HG03442 (cell line): ENCODE measurements around the gene FOLR1.

Experiments used
- ATAC-seq: cut with Tn5 transposase; IDR thresholded peaks from one replicate; pipeline ENCODE4 v1.9.1; 2021; ENCODE audit warnings: mild to moderate bottlenecking, moderate library complexity; ENCODE audit not compliant: unreplicated experiment

The FOLR1 gene

DNA sequence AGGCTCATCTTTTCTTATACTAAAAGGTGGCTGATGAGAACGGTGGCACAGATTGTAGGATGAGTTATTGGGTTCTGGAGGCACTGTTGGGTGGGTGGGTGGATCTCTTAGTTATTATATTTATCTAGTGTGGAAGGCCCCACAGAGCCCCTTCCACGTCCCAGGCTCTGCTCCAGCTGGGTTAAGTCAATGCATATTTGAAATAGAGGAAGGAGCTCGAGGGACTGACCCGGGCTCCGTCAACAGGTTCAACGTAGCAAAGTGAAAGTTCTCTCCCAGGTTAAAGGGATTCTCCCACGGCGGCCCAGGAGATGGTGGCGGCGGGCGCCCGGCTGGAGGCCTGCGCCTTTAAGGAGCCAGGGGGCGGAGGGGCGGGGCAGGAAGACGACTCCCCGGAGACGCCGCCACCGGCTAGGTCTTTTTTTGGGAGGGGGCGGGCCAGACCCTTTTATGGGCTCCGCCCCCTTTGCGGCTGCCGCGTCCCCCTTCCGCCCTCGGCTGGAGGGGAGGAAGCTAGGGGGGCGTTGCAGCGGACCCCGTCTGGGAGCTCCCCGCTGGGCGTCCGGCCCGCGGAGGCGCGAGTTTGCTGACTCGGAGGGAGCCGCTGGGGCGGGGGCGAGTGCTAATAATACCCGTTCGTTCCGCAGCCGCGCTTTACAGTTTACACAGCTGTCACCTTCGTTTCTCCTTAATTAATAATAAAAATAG is 31.1 kb downstream of the FOLR1 start:
- peak; percentile 61 for ATAC-seq

DNA sequence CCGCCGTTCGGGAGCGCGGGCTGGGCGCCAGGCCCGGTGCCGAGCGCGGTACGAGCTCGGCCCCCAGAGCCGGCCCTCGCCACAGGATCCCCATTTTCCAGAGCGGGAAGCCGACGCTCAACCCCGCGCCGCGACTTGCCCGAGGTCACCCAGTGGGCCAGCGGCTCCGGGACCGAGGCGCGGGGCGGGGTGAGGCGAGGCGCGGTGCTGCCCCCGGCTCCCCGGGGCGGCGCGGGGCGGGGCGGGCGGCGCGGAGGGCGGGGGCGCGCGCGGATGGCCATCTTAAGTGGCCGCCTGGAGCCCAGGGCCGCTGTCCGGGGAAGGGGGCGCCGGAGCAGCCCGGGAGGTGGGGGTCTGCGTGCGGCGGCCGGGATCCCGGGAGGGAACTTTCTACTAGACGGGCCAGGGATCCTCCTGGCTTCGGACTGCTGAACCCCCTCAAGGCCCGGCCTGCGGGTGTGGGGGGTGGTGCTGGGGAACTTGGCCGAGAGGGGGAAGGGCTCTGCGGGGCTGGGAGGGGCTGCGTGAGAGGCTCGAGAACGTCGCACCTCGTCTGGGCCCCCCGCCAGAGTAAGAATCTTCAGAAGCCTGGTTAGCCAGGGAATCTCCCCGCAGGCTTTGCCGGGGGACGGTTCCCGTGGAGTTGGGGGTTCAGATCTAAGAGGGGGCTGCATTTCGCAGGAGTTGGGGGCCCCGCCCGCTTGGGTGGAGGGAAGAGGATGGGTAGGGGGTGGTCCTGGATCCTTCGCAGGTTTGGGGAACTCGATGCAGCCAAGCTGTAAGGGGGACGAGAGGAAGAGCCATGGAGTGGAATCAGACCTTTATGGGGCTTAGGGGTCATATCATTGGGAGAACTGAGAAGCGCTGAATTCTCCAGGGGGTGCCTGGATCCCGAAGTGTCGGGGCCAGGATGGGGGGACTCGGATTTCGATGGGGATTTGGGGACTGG is 31.9 kb downstream of the FOLR1 start:
- ATAC-seq: peak; percentile 50

DNA sequence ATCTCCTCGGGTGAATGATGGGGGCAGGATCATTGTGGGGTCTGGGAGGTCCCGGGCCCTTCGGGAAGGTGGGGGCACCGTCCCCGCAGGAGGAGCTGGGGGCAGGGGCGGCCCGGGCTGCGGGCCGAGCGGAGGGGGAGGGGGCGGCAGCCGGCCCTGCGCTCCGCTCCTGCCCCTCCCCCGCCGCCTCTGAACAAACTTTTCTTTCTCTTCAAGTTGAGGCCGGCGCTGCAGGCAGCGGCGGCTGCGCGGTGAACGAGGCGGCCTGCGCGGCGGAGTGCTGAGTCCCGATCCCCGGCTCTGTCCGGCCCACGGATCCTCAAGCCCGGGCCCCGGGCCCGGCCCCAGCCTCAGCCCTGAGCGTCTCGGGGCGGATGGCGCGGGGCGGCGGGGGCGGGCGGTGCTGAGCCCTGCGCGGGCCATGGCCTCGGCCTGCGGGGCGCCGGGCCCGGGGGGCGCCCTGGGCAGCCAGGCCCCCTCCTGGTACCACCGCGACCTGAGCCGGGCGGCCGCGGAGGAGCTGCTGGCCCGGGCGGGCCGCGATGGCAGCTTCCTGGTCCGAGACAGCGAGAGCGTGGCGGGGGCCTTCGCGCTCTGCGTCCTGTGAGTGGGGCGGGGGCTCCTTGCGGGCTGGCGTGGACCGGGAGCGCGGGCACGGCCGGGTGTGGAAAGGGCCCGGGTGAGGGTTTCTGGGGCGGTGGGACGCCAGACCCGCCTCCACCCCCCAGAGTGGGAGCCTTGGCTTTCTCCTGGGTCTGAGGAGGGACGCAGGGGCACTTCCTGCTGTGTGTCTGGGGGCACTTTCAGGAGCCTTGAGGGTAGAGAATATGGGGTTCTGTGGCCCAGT is 32.8 kb downstream of the FOLR1 start, which contains the start of gene INPPL1:
TSS of gene INPPL1 (plus strand) at position 204 of the 847 bp plus-strand sequence. CDS start at position 422, 218 bp downstream.
- no peak for ATAC-seq

DNA sequence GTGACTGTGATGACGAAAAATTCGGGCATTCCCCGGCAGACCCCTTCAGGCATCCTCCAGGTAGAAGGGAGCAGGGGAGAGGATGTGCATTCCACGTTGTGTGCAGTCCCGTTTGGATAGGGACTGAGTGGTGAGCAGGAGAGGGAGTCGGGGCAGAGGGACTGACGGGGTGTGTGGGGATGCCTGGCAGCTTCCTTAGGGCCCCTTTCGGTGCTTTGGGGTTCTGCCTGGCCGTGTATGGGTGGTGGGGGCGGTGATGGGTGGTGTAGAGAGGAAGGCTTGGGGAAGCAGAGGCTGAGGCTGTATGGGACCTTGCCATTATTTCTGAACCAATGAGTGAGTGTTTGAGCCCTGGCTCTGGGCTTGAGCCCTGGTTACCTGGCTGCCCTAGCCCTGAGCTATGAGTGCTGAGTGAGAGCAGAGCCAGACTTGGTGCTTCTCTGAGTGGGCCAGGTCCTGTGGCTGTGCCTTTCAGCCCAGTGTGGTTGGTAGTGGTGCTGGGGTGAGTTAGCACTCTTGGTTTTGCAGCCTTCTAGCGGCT is 33.5 kb downstream of the FOLR1 start:
- no peak for ATAC-seq

DNA sequence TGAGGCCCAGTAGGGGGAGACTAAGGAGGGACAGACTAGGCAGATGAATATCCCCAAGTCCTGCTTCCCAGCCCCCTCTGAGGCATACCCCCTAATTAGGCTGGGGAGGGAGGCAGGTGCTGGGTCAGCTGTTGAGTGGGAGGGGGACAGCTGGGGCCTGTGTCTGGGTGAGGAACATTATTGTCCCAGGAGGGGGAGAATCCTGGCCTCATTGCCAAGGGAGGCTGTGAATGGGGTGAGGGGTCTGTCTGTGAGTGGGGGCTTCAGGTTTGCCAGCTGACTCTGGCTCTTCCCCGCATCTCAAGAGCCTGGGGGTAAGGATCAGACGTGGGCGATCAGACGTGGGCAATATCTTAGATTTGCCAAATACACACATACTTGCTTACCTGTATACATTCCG is 34.8 kb downstream of the FOLR1 start:
- no peak for ATAC-seq

DNA sequence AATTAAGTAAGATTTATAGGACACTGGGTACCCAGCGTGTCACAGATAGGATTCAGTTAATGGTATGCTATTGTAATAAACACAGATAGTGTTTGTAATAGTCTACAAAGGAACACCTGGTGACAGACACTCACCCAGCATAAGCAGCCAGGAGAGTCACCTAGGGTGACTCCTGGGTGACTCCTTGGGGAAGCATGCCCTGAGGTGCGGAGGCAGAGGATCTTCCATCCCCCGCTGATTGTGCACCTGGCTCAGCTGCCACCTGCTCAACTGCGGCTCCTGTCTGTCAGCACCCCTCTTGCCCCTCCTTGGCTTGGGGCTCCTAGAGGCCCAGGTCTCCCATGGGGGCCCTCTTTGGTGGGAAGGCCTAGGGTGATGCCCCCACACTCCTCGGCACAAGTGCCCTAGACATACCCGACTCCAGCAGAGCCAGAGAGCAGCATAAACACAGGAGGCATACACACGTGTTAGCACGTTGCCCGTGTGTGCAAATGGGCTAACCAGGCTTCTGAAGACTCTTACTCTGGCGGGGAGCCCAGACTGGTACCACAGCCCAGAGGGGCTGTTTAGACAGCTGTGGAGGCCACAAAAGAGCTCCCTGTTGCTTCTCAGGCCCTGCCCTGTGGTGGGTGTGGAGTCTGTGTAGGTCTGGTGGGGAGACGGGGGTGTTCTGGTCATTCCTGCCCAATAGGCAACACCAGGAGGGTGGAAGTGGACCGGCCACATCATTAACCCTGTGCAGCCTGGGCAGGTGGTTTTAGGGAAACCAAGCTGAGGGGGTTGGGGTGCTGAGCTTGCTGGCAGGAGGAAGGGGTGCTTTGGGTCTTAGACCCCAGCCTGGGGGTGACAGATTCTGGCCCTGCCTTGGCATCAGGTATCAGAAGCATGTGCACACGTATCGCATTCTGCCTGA is 35.6 kb downstream of the FOLR1 start:
- ATAC-seq: no peak

DNA sequence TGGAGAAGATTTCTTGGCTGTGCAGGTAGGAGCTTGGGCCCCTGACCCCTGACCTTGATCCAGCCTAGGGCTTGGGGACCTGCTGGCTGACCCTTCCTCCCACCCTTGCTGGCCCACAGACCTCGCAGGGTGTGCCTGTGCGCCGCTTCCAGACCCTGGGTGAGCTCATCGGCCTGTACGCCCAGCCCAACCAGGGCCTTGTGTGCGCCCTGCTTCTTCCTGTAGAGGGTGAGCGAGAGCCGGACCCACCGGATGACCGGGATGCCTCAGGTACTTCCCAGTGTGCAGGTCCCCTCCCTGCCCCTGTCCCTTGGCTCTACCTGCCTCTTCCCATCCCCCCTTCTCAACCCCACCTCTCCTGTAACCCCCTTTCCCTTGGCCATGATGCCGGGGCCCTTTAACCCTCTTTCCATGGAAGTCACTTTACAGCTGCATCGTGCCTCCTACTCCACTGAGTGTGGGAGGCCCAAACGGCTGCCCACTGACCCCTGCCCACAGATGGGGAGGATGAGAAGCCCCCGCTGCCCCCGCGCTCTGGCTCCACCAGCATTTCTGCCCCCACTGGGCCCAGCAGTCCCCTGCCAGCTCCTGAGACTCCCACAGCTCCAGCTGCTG is 36.4 kb downstream of the FOLR1 start:
- no peak for ATAC-seq

DNA sequence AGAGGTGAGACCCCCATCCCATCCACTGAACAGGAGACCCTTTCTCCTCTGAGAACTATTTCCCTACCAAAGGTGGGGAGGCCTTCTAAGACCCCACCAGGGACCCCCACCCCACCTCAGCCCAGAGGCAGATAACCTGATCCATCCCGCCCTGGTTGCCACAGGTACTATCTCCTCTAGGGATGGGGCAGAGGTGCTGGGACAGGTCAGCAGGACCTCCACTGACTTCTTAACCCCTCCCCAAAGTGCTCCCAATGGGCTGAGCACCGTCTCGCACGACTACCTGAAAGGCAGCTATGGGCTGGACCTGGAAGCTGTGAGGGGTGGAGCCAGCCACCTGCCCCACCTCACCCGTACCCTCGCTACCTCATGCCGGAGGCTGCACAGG is 36.9 kb downstream of the FOLR1 start:
- no peak for ATAC-seq

DNA sequence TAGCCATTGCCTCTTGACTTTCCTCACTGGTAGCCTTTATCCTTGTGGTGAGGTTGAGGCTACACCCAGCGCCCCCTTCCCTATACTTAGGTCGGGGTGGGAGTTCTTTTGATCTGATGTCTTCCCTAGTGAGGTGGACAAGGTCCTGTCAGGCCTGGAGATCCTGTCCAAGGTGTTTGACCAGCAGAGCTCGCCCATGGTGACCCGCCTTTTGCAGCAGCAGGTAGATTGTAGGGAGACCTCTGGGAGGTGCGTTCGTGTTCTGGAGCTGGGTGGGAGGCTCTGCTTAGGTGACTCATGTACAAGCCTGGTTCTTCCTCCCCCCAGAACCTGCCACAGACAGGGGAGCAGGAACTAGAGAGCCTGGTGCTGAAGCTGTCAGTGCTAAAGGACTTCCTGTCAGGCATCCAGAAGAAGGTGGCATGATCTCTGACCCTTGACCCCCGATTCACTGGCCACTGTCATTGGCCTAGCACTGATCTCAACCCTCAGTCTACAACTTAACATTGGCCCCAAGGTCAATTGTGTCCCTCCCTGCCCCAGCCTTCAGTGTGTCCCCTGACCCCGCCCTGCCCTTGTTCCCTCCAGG is 37.5 kb downstream of the FOLR1 start:
- ATAC-seq: no peak

DNA sequence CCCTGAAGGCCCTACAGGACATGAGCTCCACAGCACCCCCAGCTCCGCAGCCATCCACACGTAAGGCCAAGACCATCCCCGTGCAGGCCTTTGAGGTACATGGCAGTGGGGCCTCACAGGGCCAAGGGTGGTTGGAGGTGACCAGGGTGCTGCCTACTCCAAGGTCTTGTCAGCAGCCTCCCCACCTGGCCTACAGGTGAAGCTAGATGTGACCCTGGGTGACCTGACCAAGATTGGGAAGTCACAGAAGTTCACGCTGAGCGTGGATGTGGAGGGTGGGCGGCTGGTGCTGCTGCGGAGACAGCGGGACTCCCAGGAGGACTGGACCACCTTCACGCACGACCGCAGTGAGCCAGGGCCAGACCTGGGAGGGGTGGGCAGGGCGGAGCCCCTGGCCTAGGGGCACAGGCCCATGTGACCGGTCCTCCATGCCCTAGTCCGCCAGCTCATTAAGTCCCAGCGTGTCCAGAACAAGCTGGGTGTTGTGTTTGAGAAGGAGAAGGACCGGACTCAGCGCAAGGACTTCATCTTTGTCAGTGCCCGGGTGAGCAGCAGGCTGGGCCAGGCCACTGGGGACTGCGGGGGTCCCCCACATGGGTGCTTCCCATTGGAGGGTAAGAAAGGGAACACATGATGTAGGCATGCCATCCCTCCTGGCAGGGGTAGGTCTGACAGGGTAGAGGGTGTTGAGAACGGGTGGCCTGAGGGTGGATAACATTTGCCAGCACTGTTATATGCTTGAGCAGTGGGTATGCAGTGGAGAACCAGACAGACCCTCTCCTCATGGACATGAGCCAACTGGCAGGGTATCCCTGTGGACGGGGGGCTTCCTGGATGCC is 38.2 kb downstream of the FOLR1 start:
- no peak for ATAC-seq

DNA sequence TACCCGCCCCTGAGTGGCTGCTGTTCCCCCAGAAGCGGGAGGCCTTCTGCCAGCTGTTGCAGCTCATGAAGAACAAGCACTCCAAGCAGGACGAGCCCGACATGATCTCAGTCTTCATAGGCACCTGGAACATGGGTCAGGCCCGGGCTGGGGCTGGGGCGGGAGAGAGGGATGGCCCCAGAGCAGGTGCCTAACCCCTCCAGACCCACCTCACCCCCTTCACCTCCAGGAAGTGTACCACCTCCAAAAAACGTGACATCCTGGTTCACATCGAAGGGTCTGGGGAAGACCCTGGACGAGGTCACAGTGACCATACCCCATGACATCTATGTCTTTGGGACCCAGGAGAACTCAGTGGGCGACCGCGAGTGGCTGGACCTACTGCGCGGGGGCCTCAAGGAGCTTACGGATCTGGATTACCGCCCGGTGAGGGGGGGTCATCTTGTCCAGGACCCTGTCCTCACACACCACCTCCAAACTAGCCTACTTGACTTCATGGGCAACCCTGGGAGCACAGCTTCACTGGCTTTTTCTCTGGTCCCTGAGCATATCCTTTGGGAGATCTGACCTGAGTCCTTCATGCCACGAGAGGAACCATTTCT is 38.9 kb downstream of the FOLR1 start:
- no peak for ATAC-seq

DNA sequence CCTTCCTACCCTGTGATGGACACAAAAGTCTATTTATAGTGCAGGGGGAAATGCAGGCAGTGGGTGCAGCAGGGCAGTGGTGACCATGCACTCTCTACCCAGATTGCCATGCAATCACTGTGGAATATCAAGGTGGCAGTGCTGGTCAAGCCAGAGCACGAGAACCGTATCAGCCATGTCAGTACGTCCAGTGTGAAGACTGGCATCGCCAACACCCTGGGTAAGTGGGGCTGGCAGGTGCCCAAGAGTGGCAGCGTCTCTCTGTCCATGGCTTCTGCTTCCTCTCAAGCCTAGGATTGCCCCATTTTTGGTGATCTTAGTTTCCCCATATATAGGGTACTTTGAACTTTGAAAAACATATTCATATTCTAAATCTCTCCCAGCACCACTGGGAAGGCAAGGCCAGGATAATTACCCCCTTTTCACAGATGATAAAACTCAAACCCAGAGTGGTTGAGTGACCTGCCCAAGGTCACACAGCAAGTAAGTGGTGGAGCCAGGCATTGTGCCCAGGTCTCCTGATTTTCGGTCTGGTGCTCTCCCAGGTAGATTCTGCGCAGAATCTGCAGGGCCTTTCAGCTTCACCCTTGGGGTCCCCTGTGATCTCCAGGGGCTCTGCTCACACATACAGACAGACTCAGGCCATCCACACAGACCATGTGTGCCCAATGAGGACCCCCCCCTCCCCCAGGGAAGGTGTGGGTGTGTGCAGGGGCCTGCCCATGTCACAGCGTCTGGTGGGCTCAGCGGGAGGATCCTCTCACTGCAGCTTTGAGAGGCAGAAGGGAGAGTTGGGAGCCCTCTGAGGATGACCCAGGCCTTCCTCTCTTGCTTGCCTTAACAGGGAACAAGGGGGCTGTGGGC is 39.7 kb downstream of the FOLR1 start:
- ATAC-seq: no peak

DNA sequence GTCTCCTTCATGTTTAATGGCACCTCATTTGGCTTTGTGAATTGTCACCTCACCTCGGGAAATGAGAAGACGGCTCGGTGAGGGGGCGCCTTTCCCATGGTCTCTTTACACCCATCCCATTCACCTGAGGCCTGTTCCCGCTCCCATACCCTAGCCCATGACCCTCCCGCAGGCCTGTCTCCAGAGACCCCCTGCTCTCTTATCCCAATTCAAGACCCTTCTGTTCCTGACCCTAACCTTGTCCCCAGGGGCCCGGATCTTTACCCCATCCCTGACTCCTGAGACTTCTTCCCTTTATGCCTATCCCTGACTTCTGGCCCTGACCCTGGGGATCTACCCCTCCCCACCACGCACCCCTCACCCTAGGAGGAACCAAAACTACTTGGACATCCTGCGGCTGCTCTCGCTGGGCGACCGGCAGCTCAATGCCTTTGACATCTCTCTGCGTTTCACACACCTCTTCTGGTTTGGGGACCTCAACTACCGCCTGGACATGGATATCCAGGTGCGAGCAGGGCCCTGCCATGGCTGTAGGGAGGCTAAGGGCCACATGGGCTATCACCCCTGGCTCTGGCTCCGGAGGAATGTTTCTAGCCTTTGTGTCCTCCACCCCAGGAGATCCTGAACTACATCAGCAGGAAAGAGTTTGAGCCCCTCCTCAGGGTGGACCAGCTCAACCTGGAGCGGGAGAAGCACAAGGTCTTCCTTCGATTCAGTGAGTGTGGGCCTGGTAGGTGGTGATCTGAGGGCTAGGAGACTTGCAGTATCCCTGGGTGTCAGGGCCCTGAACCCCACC is 40.5 kb downstream of the FOLR1 start:
- no peak for ATAC-seq

DNA sequence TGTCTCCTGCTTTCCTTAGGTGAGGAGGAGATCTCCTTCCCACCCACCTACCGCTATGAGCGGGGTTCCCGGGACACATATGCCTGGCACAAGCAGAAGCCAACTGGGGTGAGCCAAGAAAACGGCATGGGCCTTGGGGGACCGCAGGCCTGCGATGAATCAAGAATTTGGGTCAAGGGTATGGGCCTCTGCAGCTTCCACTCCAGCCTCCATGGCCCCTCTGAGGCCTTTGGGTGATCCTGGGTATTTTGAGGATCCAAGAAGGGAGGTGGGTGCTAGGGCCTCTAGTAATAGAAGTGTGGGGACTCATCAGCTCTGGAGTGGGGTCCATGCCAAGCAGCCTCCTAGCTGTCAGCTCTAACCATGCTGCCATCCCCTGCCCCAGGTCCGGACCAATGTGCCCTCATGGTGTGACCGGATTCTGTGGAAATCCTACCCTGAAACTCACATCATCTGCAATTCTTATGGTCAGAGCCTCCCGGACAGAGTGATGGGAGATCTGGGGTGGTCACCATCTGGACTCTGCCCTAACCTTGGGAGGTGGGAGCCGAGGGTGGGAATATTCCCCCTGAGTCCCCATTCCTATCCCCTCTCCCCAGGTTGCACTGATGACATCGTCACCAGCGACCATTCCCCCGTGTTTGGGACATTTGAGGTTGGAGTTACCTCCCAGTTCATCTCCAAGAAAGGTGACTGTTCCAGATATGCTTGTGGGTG is 41.3 kb downstream of the FOLR1 start:
- ATAC-seq: no peak

DNA sequence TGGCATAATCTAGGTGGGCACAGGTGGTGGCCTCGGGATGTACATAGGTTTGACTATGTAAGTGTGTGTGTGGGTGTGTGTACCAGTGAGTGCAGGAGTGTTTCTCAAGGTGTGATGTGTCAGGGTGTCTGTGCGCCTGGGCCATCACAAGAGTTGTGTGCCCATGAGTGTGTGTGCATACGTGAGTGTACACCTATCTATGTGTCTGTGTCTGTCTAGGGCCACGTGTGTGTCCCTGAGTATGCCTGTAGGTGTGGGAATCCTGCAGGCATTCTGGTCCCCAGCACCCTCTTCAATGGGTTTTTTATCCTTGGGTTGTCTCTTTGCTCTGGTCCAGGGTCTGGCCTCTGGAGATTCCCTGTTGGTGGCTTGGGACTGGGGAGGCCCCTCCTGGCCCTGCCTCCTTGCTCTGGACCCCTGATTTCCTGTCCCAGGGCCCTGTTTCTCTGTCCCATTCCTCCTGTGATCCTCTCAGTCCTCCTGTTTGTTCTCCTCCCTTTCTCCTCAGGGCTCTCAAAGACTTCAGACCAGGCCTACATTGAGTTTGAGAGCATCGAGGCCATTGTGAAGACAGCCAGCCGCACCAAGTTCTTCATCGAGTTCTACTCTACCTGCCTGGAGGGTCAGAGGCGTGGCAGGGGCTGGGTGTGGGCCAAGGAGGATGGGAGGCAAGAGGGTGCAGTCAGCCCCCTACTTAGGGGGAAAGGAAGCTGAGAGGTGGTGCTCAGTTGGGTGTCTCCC is 42.0 kb downstream of the FOLR1 start:
- no peak for ATAC-seq
